ENCODE measurements around the gene MEX3A. TPM values are rescaled to one million over a fixed set of nuclear protein-coding genes. Genes with fewer than 3 reads are reported as not detected.
A peak's percentile ranks its signal among the peaks of the same experiment; 100 is the strongest.
"Not testable (repeated sequence)": the region's sequence is repeated elsewhere in the genome, so short reads cannot be mapped to it uniquely, and the experiment has no call there.

Gene MEX3A
- polyA plus RNA-seq, 10 donors, result 10.8 to 30.7 (median 21.3) TPM

GRCh38 chr1:156081917-156082308 lies 352 bp downstream of the MEX3A start:
- peak in 1 of 3 donors; percentile 72 for DNase-seq

DNA sequence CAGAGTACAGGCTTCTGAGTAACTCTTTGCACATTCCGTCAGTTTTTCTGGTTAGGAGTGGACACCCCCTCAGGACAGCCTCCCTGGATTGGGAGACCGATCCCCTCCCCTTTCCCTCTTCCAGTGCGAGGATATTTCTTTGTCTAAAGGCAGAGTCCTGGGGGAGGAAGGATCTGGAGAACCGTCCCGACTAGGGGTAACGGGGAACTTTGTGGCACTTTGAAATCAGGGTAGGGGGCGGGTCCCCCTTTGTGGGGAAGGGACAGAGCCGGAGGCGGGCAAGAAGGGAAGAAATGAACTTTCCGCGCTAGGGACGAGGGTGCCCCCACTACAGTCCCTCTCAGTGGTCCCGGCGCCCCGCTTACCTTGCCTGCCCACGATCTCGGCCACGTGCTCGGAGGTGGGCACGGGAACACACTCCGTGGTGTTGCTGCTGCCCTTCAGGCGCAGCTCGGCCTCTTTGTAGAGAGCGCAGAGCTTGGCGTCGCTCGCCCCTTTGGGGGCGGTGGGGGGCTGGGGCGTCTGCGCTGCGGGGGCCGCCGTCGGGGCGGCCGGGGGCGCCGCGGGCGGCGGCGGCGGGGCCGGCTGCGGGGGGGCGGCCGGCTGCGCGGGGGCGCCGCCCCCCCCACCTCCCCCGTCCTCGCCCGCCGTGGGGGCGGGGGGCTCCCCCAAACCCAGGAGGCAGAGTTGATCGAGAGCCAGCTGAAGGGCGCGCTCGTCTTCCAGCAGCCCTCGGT lies 917 bp downstream of the MEX3A start:
- peak in 1 of 3 donors; percentile 85 for DNase-seq

- DNase-seq, result no peak
These were observed 1.4 kb downstream of the MEX3A start for GRCh38 chr1:156080863-156081179.

- DNase-seq, result peak in 1 of 3 donors; percentile 67
These were observed 1.9 kb downstream of the MEX3A start for GRCh38 chr1:156080241-156080862.

GRCh38 chr1:156079762-156080161 lies 2.5 kb downstream of the MEX3A start:
- no peak for DNase-seq

- no peak for DNase-seq
These were observed 3.5 kb downstream of the MEX3A start for GRCh38 chr1:156078728-156079127.

DNA sequence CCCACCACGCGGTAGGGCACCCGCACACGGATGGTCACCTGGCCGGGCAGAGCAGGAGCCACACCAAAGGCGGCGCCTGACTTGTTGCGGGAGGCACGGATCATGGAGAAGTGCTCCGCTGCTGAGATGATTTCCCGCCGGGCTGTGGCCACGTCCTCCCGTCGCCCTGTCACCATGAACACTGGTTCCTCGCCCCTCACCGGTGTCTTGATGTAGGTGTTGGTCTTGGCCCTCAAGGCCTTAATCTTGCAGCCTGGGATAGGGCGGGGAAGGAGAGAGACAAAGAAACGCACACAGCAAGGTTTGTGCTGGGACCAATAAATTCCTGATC lies 4.9 kb downstream of the MEX3A start:
- DNase-seq, result no peak

- DNase-seq, result peak in 1 of 3 donors; percentile 75
These were observed 5.4 kb downstream of the MEX3A start for GRCh38 chr1:156076609-156077429.

- no peak for DNase-seq
These were observed 6.5 kb downstream of the MEX3A start for GRCh38 chr1:156075775-156076204.

GRCh38 chr1:156075162-156075561 lies 7.1 kb downstream of the MEX3A start:
- no peak for DNase-seq

- no peak for DNase-seq
These were observed 7.6 kb downstream of the MEX3A start for GRCh38 chr1:156074661-156075060.

DNA sequence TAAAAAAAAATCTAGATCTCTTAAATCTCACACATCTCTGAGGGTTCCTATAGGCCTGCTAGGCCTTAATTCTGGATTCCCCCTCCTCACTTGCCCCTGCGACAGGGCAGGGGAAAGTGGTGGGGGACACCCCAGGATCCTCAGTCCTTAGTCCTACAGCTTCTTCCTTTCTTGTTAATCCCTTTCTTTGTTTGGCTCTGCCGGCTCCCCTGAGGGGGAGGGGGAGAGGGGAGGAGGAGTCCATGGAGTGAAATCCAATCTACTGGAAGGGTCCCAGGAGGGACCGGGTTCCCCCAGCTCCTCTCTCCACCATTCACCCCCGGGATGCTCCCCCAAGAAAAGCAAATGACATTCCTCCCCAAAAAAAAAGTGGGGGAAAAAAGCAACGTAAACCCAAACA lies 8.5 kb downstream of the MEX3A start:
- no peak for DNase-seq

DNA sequence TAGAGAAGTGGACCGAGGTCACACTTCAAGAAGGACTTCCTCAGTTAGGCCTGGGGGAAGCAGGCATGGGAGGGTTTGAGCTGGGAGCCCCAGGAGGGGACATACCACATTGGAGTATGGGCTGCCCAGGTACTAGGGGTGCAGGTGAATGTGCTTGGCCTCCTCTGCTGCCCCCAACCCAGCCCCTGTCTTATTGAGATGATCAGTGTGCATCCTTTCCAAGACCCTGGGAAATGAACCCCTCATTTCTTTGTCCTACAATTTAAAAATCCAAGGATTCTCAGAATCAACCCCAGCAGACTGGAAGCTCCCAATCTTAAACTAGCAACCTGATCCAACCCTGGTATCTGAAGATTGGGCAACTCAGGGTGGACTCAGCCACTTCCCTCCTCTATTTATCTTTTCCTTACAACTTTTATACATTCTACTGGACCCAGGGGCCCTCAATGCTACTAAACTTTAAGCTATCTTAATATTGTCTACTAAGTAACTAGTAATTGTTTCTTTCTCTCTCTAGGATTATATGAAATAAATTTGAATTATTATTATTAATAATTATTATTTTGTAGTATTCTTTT lies 9.1 kb downstream of the MEX3A start:
- no peak for DNase-seq

DNA sequence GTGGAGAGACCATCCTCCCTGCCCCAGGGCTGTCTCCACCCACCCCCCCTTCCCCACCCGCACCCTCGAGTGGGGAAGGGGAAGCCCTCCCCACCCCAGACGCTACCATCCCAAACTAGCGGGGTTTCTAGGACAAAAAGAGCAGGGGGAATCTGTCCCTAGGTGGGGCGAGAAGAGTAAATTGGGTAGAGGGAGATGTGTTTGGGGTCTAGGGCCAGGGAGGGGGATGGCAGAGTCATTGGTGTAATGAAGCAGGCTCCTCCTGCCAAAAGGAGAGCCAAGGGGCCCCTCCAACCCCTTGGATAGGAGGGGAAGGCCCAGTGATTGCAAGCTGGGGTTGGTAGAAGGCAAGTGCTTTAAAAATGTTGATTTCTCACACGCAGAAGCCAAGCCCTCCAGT lies 10.0 kb downstream of the MEX3A start:
- no peak for DNase-seq

DNA sequence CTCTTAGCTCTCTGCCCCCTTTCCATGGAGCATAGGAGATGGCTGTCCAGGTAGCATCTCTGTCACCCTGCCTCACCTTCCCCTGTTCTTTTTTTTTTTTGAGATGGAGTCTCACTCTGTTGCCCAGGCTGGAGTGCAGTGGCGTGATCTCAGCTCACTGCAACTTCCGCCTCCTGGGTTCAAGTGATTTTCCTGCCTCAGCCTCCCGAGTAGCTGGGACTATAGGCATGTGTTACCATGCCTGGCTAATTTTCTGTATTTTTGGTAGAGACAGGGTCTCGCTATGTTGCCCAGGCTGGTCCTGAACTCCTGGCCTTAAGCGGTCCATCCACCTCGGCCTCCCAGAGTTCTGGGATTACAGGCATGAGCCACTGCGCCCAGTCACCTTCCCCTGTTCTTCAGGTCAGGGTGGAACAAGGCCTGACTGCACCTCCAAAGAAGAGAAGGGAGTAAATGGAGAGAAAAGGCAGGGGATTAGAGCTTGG lies 10.9 kb downstream of the MEX3A start:
- not testable (repeated sequence) for DNase-seq

- no peak for DNase-seq
These were observed 11.7 kb downstream of the MEX3A start for GRCh38 chr1:156070548-156070947.

GRCh38 chr1:156069490-156070455 lies 12.5 kb downstream of the MEX3A start:
- DNase-seq, result no peak

DNA sequence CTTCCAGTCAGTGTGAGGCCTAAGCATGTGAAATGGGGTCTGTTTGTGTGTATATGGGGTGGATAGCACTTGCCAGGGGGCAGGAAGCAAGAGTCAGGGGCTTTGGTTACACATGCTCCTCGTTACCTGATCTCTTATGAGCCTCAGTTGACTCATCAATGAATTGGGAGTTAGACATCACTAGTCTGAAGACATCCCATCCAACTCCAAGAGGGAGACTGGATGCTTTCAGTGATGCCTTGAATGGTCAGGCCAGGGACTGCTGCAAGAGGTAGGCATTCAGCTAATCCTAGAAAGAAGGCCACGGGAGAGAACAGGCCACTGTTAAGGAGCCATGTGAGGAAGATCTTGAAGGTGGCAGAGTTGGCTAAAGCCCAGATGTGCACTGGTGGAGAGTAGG lies 15.0 kb downstream of the MEX3A start:
- no peak for DNase-seq

DNA sequence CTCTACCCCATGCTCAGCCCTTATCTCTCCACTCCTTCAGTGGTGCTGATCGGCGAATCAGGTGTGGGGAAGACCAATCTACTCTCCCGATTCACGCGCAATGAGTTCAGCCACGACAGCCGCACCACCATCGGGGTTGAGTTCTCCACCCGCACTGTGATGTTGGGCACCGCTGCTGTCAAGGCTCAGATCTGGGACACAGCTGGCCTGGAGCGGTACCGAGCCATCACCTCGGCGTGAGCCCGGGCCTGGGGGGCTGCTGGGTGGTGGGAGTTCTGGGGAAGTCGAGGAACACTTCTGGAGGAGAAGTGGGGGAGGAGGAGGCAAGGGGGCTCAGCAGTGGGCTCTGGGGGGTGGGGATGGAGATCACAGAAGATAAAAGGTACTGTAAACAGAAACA lies 16.4 kb downstream of the MEX3A start:
- DNase-seq, result no peak

GRCh38 chr1:156065212-156065611 lies 17.1 kb downstream of the MEX3A start:
- no peak for DNase-seq

DNA sequence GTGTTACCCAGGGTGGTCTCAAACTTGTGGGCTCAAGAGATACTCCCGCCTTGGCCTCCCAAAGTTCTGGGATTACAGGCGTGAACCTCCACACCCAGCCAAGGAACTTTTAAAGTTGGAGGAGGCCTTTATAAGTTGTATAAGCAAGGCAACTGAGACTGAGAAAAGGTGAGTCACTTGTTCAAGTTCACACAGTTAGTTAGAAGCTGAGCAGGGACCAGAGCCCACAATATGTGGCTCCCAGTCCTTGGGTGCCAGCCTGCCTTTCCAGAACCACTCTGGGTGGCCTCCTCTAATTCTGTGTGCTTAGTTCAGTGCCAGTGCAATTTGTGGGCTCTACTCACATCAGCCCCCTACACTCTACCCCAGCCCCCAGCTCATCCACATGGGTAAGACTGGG lies 17.6 kb downstream of the MEX3A start:
- DNase-seq, result no peak

- DNase-seq, result no peak
These were observed 18.3 kb downstream of the MEX3A start for GRCh38 chr1:156063997-156064285.
